Erythroblast (primary cell): ENCODE data around the gene SKIC8.

Experiments used
- GATA1 ChIP-seq: IDR thresholded peaks from 2 replicates; pipeline ENCODE4 v1.6.1; 2011; ENCODE audit warnings: low read depth, mild to moderate bottlenecking, control low read depth, low read length, moderate library complexity
- POLR2A ChIP-seq: IDR thresholded peaks from 2 replicates; pipeline ENCODE4 v1.6.1; 2011; ENCODE audit warnings: mild to moderate bottlenecking, low read length

GRCh38 chr15:78259232-78259631, 40.2 kb downstream of the SKIC8 start:
- TF ChIP-seq POLR2A (no peak), GATA1 (no peak)
